RWPE1 (cell line): Measurements from ENCODE around the gene SPINT2.
A peak's percentile ranks its signal among the peaks of the same experiment; 100 is the strongest.

Source experiments
- CTCF ChIA-PET: fragments of 350-600 bp; sonication (Branson Sonifier 250); formaldehyde crosslinking; extraction: SDS; loops from one replicate; lab custom pipeline; 2021; lab: Yijun Ruan, JAX
- POLR2A ChIA-PET: fragments of 400-600 bp; formaldehyde crosslinking; extraction: SDS; loops from one replicate; lab custom pipeline; 2020; ENCODE audit warnings: antibody characterized with exemption; ENCODE audit not compliant: low non-redundant PET; lab: Yijun Ruan, JAX
- DNase-seq: peaks from one replicate; pipeline ENCODE4 v3.0.0; 2012; ENCODE audit warnings: low spot score
- H3K27ac ChIP-seq: fragments of 450-650 bp; 2 replicates; pipeline ENCODE4 v1.5.1; 2017
- TF ChIP-seq, protein P1 (sequence below): fragments of 450-650 bp; conservative IDR thresholded peaks from 2 replicates; pipeline ENCODE4 v1.5.1; 2017; ENCODE audit warnings: low read depth, mild to moderate bottlenecking

Gene SPINT2

DNA sequence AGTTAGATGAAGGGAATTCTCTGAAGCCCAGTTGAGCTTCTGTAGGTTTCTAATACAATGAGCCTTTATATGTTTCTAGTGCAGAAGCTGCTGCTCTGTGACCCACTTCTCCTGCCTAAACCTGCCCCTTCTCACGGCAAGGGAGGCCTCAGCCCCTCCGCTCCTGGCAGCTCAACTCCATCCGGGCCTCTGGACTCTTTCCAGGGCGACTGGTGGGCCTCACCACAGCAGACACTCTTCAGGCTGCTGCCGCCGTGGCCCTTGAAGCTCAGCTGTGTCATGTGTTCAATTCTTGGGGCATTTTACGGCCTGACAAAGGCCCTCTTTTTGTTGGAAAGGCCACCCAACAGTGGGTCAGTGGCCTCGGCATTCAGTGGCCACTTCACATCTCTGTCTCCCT is 29.7 kb downstream of the SPINT2 start:
- ChIA-PET POLR2A (no interaction called here), CTCF (no interaction called here)
- DNase-seq, result no peak
- H3K27ac ChIP-seq, result peak overlapping the region; percentile 99
- TF ChIP-seq, protein P1, sequence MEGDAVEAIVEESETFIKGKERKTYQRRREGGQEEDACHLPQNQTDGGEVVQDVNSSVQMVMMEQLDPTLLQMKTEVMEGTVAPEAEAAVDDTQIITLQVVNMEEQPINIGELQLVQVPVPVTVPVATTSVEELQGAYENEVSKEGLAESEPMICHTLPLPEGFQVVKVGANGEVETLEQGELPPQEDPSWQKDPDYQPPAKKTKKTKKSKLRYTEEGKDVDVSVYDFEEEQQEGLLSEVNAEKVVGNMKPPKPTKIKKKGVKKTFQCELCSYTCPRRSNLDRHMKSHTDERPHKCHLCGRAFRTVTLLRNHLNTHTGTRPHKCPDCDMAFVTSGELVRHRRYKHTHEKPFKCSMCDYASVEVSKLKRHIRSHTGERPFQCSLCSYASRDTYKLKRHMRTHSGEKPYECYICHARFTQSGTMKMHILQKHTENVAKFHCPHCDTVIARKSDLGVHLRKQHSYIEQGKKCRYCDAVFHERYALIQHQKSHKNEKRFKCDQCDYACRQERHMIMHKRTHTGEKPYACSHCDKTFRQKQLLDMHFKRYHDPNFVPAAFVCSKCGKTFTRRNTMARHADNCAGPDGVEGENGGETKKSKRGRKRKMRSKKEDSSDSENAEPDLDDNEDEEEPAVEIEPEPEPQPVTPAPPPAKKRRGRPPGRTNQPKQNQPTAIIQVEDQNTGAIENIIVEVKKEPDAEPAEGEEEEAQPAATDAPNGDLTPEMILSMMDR, result no peak

DNA sequence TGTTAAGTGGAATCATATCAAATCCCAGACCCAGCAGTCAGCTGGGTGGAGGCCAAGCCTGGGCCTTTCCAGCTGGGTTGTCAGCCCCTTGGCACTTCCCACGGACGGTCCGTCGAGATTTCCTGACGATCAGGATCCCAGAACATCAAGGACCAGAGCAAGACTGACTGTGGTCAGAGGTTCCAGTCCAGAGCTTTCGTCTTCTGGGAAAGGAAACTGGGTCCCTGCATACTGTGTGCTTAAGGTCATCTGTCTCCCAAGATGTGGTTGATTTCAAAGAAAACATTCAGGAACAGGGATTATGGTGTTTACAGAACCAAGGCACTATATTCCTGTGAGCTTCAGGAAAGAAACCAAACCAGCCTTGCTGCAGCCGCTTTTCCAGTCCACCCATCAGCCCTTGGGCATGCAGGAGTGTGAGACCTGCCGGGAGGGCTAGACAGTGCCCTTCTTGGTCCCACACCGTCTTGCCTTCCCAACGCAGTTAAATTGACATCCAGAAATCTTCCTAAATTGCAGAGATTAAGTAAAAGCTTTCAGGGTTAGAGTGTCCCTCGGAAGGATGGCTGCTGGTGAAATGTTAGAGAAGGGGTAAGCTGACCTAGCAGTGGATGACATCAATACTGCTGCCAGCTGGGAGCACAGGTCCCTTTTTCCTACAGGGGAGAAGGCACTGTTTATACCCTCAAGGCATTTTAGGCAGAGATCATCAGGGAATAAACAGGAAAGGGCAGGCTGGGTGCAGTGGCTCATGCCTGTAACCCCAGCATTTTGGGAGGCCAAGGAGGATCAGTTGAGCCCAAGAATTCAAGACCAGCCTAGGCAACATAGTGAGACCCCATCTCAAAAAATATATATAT is 34.7 kb downstream of the SPINT2 start:
- ChIA-PET POLR2A (no interaction called here), CTCF (interaction anchor here (0.6 kb wide), 1 partner anchor 31 kb away, joined by 3 read pairs; no protein-coding TSS in a partner anchor)
- TF ChIP-seq, protein P1, result no peak
- H3K27ac ChIP-seq, result peak overlapping the region; percentile 99
- no peak for DNase-seq

DNA sequence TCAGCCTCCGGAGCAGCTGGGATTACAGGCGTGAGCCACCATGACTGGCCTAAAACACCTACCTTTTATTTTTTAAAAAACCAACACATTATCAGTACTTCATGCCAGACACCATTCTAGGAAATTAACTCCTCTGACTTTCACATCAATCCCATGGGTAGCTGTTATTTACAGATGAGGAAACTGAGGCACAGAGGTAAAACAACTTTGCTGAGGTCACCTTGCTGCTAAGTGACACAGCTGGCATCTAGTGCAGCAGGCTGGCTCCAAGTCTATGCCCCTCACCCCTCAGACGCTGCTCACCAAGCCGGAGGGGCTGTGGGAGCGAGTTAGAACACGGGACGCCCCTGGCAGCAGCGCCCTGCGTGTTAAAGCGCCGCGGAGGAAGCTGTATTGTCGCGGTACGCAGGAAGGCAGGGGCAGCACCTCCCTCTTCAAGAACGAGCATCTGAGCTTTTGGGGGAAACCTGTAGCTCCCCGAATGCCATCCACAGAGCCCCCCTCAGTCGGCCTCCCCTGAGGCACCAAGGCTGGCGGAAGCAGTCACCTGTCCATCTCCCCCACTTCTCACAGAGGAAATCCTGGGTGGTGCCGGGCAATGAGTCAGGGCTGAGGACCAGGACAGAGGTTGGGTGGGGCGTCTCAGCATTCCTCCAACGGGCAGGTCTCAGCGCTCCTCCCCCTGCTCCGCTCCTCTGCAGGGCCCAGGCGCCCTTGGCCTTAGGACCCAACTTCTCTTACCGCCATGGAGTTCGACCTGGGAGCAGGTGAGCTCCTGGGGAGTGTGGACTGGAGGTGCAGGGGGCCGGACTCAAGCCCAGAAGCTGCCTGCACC is 39.4 kb downstream of the SPINT2 start, which contains the start of gene C19orf33:
C19orf33 (plus strand) TSS at position 735 of the 835 bp plus-strand sequence; CDS start at position 746, 11 bp downstream.
- CTCF ChIA-PET, result no interaction called here
- TF ChIP-seq, protein P1, result no peak
- DNase-seq, result peak; percentile 94
- POLR2A ChIA-PET, result interaction anchor here (0.6 to 3.1 kb wide), 5 partner anchors 11 to 67 kb away, joined by 4 to 29 read pairs (median 7); partner anchors contain the start of genes KCNK6 and SPINT2
- H3K27ac ChIP-seq, result peak within 1 kb of the TSS; percentile 99

DNA sequence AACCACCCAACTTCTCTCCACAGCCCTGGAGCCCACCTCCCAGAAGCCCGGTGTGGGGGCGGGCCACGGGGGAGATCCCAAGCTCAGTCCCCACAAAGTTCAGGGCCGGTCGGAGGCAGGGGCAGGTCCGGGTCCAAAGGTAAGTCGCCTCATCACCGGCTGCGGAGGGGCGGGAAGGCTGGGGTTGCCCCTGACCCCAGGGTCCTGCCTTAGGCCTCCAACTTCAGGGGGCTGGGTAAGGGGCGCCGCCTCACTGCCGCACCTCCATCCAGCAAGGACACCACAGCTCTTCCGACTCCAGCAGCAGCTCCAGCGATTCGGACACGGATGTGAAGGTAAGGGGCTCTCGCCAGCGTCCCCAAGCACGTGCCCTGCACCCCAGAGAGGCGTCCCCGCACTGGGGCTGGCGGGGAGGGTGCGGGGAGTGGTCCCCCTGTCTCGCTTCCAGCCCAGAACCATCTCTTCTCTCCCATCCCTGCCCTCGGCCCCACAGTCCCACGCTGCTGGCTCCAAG is 40.0 kb downstream of the SPINT2 start:
- peak overlapping the region; percentile 99 for H3K27ac ChIP-seq
- no peak for DNase-seq
- ChIA-PET POLR2A (interaction anchor here (0.5 to 3.1 kb wide), 7 partner anchors 10 to 84 kb away, joined by 3 to 29 read pairs (median 5); partner anchors contain the start of genes GGN, KCNK6 and SPINT2), CTCF (no interaction called here)
- TF ChIP-seq, protein P1, result no peak

DNA sequence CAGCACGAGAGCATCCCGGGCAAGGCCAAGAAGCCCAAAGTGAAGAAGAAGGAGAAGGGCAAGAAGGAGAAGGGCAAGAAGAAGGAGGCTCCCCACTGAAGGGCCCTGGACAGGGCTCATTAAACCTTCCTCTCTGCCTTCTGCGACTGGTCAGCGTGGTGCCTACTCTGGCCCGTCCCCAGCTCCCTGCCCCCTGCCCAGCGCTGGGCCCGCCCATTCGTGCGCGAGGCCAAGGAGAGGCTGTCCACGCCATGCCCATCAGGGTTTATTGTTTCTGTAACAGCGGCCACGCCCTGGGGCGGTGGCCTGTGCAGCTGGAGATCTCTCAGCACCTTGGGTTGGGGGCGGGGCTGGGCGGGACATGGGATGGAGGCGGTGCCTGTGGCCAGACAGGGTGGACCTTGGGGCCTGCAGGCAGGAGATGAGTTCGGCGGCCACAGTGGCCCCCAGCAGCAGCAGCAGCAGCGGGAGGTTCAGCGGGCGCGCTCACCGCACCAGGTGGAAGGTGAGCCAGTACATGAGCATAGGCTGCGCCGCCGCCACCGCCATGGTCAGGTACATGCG is 40.6 kb downstream of the SPINT2 start:
- ChIA-PET CTCF (no interaction called here), POLR2A (interaction anchor here (0.5 to 3.1 kb wide), 5 partner anchors 9 to 83 kb away, joined by 3 to 29 read pairs (median 4); partner anchors contain the start of genes GGN and SPINT2)
- TF ChIP-seq, protein P1, result no peak
- H3K27ac ChIP-seq, result peak overlapping the region; percentile 99
- peak; percentile 93 for DNase-seq
